Activated CD8-positive, alpha-beta memory T cell treated with anti-CD3 and anti-CD28 coated beads for 4 hours (primary cell): ENCODE data around the gene EEF2K.

Experiments
- DNase-seq, 2 donors: peaks; one replicate each; pipeline ENCODE4 v3.0.0-alpha.2; 2020; ENCODE audit warnings: low read depth in 2 of 2

The EEF2K gene

DNA sequence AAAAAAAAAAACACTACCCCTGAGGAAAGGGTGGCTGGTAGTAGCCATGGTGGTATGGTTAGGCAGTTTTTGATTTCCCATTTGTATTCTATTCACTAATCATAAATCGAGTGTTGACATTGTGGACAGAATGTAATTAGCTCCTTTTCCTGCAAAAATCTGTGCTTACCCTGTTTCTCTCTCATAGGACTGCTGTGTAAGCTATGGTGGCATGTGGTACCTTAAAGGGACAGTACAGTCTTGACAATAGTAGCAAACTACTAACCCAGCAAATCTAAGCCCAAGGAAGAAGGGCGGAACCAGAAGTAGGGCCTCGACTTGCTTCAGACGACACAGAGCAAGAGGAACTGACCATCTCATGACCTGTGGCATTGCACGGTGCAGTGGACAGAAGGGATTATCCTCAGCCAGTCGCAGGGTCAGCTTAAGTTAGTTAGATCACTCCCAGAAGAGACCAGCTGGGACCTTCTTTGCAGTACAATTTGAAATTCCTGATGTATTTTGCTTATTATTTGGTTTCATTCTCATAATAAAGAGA is 127.4 kb downstream of the EEF2K start:
- DNase-seq = no peak

- DNase-seq = no peak
Measured at GRCh38 chr16:22335668-22336246, 129.7 kb downstream of the EEF2K start.

GRCh38 chr16:22336581-22336980 is 130.5 kb downstream of the EEF2K start:
- DNase-seq = no peak

GRCh38 chr16:22337045-22337444 is 131.0 kb downstream of the EEF2K start:
- DNase-seq = no peak

DNA sequence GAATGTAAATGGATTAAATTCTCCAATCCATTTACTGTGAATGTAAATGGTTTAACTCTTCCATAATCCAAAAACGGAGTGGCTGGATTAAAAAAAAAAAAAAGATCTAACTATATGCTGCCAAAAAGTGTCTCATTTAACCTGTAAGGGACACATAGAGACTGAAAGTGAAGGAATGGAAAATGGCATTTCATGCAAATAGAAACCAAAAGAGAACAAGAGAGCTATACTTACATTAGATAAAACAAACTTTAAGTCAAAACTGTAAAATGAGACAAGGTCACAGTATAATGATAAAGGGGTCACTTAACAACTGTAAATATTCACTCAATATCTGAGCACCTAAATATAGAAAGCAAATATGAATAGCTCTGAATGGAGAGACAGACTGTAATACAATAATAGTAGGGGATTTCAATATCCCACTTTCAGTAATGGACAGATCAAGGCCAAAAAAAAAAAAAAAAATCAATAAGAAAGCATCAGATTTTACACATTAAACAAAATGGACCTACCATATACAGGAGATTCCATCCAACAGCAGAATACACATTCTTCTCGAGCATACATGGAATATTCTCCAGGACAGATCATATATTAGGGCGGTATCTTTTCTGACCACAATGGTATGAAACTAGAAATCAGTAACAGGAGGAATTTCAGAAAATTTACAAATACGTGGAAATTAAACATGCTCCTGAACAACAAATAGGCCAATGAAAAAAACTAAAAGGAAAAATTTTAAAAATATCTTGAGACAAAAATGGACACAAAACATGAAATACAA is 132.0 kb downstream of the EEF2K start:
- DNase-seq = no peak
